PC-9 (cell line): ENCODE results near the gene LCE1B. TPM values are rescaled to one million over a fixed set of nuclear protein-coding genes. Genes with fewer than 3 reads are reported as not detected.

Source experiments
- BruUV-seq: library from RNA; stranded (reverse); fragments of 400-500 nt; replicated peaks from 2 replicates; lab custom pipeline; 2021; lab: Mats Ljungman, UMichigan
- CTCF ChIA-PET: fragments of 300-600 bp; sonication (Branson Sonifier 250); formaldehyde crosslinking; loops from one replicate; lab custom pipeline; 2022; ENCODE audit warnings: antibody characterized with exemption; lab: Charles Lee
- POLR2A ChIA-PET: fragments of 300-600 bp; sonication (Branson Sonifier 250); formaldehyde crosslinking; loops from one replicate; lab custom pipeline; 2022; ENCODE audit warnings: antibody characterized with exemption; ENCODE audit not compliant: unreplicated experiment; lab: Charles Lee
- DNase-seq, 2 experiments: peaks; one replicate each; pipeline versions ENCODE4 v3.0.0 to v3.0.0-alpha.2; 2015 to 2022; ENCODE audit warnings: mixed read lengths in 1 of 2
- H2AFZ ChIP-seq: fragments of 200-600 bp; sonication (generic); 2 replicates; pipeline ENCODE4 v1.8.1; 2017; ENCODE audit warnings: antibody characterized with exemption
- H3F3A ChIP-seq: fragments of 200-600 bp; sonication (generic); 2 replicates; pipeline ENCODE4 v1.8.1; 2017; ENCODE audit warnings: antibody characterized with exemption, mild to moderate bottlenecking, low read depth; ENCODE audit not compliant: insufficient read depth
- H3K27ac ChIP-seq: fragments of 200-600 bp; sonication (generic); 2 replicates; pipeline ENCODE4 v1.6.1; 2016; ENCODE audit warnings: mixed run types
- H3K27me3 ChIP-seq: fragments of 200-600 bp; sonication (generic); 2 replicates; pipeline ENCODE4 v1.6.1; 2016; ENCODE audit warnings: low read depth, mixed run types; ENCODE audit not compliant: insufficient read depth
- H3K36me3 ChIP-seq: fragments of 200-600 bp; sonication (generic); 2 replicates; pipeline ENCODE4 v1.6.1; 2016; ENCODE audit warnings: low read depth, mixed run types
- H3K4me1 ChIP-seq: fragments of 200-600 bp; sonication (generic); replicated peaks from 2 replicates; pipeline ENCODE4 v1.6.1; 2016; ENCODE audit warnings: mixed run types; ENCODE audit not compliant: insufficient read depth
- H3K4me2 ChIP-seq: fragments of 200-600 bp; sonication (generic); 2 replicates; pipeline ENCODE4 v1.6.1; 2017; ENCODE audit warnings: mixed run types
- H3K4me3 ChIP-seq: fragments of 200-600 bp; sonication (generic); 2 replicates; pipeline ENCODE4 v1.6.1; 2016; ENCODE audit warnings: mixed run types
- H3K79me2 ChIP-seq: fragments of 200-600 bp; sonication (generic); 2 replicates; pipeline ENCODE4 v1.6.1; 2017; ENCODE audit warnings: low read depth, mixed run types
- H3K9me2 ChIP-seq: fragments of 200-600 bp; sonication (generic); 2 replicates; pipeline ENCODE4 v1.8.1; 2017; ENCODE audit warnings: mild to moderate bottlenecking; ENCODE audit not compliant: insufficient read depth
- H3K9me3 ChIP-seq: fragments of 200-600 bp; sonication (generic); 2 replicates; pipeline ENCODE4 v1.8.1; 2016; ENCODE audit warnings: low read depth; ENCODE audit not compliant: insufficient read depth
- H4K20me1 ChIP-seq: fragments of 200-600 bp; sonication (generic); 2 replicates; pipeline ENCODE4 v1.8.1; 2017; ENCODE audit not compliant: insufficient read depth
- EZH2 ChIP-seq: fragments of 200-600 bp; sonication (generic); IDR thresholded peaks from 2 replicates; pipeline ENCODE4 v1.8.0; 2017; ENCODE audit warnings: antibody characterized with exemption, low read depth
- intact Hi-C: fragments of 100-400 bp; cut with micrococcal nuclease; formaldehyde crosslinking; loops from one replicate; pipeline ENCODE4 v1.10.0; 2022; ENCODE audit not compliant: unreplicated experiment
- total RNA-seq: library from RNA; stranded (reverse); gene quantifications from 2 replicates; pipeline ENCODE4 v1.2.3, GENCODE V29; 2021
- TF ChIP-seq, protein P1 (sequence below): fragments of 200-600 bp; sonication (generic); conservative IDR thresholded peaks from 2 replicates; pipeline ENCODE4 v1.6.1; 2017; ENCODE audit warnings: mixed run types, antibody characterized with exemption, mild to moderate bottlenecking, moderate library complexity

LCE1B gene
- total RNA-seq, 1 experiment from 2014 or later: not detected

DNA sequence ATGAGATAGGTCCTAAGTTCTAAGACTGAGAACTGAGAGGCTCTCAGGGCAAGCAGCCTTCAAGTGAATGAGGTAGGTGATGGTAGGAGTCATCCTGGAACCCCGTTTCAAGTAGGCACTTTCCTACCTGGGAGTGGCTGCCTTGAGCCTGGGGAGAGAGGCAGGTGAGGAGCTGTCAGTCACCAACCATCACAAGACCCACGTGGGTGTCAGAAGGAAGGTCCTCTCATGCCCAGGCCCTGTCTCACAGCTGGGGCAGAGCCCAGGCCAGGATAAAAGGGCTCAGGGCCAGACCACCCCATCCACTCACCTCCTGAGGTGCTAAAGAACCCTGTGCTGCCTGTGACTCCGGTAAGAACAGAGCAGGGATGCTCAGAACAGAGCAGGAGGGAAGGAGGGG, 15.3 kb upstream of the LCE1B start, which contains the start of gene LCE1D:
Gene LCE1D, plus strand, starts transcription at position 301 of the 400 bp plus-strand sequence. CDS start 1,074 bp downstream, outside the sequence.
- ChIA-PET POLR2A (no interaction called here), CTCF (no interaction called here)
- no peak within 1 kb of the TSS for H3K27ac ChIP-seq
- no peaks in the 10 kb centered on the region for H3K9me3 ChIP-seq
- no peak within 1 kb of the TSS for H3K4me2 ChIP-seq
- intact Hi-C loops: no loop called here
- H3F3A ChIP-seq: no peaks in the 10 kb centered on the region
- DNase-seq: no peak
- no peaks in the 10 kb centered on the region for H3K4me1 ChIP-seq
- peaks cover 40% of the 10 kb centered on the region for H3K27me3 ChIP-seq
- H3K79me2 ChIP-seq: no peaks in the 10 kb centered on the region
- H3K4me3 ChIP-seq: no peak within 1 kb of the TSS
- H4K20me1 ChIP-seq: no peaks in the 10 kb centered on the region
- BruUV-seq: no TSS peak
- TF ChIP-seq, protein P1, sequence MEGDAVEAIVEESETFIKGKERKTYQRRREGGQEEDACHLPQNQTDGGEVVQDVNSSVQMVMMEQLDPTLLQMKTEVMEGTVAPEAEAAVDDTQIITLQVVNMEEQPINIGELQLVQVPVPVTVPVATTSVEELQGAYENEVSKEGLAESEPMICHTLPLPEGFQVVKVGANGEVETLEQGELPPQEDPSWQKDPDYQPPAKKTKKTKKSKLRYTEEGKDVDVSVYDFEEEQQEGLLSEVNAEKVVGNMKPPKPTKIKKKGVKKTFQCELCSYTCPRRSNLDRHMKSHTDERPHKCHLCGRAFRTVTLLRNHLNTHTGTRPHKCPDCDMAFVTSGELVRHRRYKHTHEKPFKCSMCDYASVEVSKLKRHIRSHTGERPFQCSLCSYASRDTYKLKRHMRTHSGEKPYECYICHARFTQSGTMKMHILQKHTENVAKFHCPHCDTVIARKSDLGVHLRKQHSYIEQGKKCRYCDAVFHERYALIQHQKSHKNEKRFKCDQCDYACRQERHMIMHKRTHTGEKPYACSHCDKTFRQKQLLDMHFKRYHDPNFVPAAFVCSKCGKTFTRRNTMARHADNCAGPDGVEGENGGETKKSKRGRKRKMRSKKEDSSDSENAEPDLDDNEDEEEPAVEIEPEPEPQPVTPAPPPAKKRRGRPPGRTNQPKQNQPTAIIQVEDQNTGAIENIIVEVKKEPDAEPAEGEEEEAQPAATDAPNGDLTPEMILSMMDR: no peak
- TF ChIP-seq EZH2: no peak
- H2AFZ ChIP-seq: no peak within 1 kb of the TSS
- H3K36me3 ChIP-seq: no peaks in the 10 kb centered on the region
- no peaks in the 10 kb centered on the region for H3K9me2 ChIP-seq

DNA sequence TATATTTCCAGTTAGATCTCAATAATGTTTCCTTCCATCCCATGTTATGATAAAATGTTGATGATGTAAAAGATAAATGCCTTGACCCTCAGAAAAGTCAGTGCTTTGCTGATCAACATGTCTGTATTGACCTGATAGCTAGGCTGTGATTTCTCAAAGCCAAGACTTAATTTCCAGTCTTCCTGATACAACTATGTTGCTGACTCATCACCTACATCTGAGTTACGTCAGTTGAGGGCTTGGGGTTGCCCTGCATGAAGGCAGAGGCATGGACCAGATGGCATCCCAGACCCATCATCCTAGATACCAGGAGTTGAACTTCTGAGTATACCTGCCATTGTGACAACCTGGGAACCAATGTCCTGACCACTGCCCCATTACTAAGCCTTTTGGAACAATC, 10.4 kb upstream of the LCE1B start:
- DNase-seq: no peak
- H2AFZ ChIP-seq: no peak overlapping the region
- ChIA-PET CTCF (no interaction called here), POLR2A (no interaction called here)
- H3K4me2 ChIP-seq: no peak overlapping the region
- H4K20me1 ChIP-seq: no peaks in the 10 kb centered on the region
- no peak overlapping the region for H3K27ac ChIP-seq
- H3K36me3 ChIP-seq: no peaks in the 10 kb centered on the region
- TF ChIP-seq, protein P1: no peak
- TF ChIP-seq EZH2: no peak
- H3K4me3 ChIP-seq: no peak overlapping the region
- no TSS peak for BruUV-seq
- no peaks in the 10 kb centered on the region for H3K79me2 ChIP-seq
- H3K9me2 ChIP-seq: no peaks in the 10 kb centered on the region
- H3K27me3 ChIP-seq: peaks cover 28% of the 10 kb centered on the region
- no peaks in the 10 kb centered on the region for H3K4me1 ChIP-seq
- intact Hi-C loops: no loop called here
- no peaks in the 10 kb centered on the region for H3K9me3 ChIP-seq
- no peaks in the 10 kb centered on the region for H3F3A ChIP-seq

DNA sequence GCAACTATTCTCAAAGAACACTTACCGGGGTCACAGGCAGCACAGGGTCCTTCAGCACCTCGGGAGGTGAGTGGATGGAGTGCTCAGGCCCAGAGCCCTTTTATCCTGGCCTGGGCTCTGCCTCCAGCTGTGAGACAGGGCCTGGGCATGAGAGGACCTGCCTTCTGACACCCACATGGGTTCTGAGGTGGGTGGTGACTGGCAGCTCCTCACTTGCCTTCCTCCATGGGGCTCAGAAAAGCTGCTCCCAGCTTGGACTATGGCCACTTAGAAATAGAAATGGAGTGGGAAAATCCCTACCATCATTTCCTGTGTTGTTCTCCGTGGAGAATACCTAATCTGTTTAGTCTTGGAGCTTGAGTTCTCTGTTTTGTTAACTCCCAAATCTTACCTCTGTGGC, 5.2 kb upstream of the LCE1B start, which contains the start of gene LCE1C:
Gene LCE1C, minus strand, starts transcription at position 76 of the 400 bp plus-strand sequence. CDS start 1,173 bp downstream, outside the sequence.
- no peak within 1 kb of the TSS for H3K4me3 ChIP-seq
- no TSS peak for BruUV-seq
- H2AFZ ChIP-seq: no peak within 1 kb of the TSS
- H4K20me1 ChIP-seq: no peaks in the 10 kb centered on the region
- H3K9me2 ChIP-seq: no peaks in the 10 kb centered on the region
- no peak within 1 kb of the TSS for H3K4me2 ChIP-seq
- peaks cover 19% of the 10 kb centered on the region; the same call in 1 of the 2 replicates for H3K27me3 ChIP-seq
- TF ChIP-seq, protein P1: no peak
- TF ChIP-seq EZH2: no peak
- CTCF ChIA-PET: no interaction called here
- no peak within 1 kb of the TSS for H3K27ac ChIP-seq
- no peaks in the 10 kb centered on the region for H3K9me3 ChIP-seq
- no peaks in the 10 kb centered on the region for H3K36me3 ChIP-seq
- POLR2A ChIA-PET: no interaction called here
- intact Hi-C loops: no loop called here
- no peaks in the 10 kb centered on the region for H3K4me1 ChIP-seq
- no peak for DNase-seq
- H3F3A ChIP-seq: no peaks in the 10 kb centered on the region
- no peaks in the 10 kb centered on the region for H3K79me2 ChIP-seq
